NCI-H146 treated with DMSO at 0.1 percent for 48 hours (cell line): Measurements from ENCODE around the gene TPTE.
"Not testable (repeated sequence)": the region's sequence is repeated elsewhere in the genome, so short reads cannot be mapped to it uniquely, and the experiment has no call there.

Experiments used
- DNase-seq: peaks from one replicate; lab custom pipeline; 2025; ENCODE audit not compliant: unreplicated experiment; lab: John Stamatoyannopoulos, UW

TPTE gene

DNA sequence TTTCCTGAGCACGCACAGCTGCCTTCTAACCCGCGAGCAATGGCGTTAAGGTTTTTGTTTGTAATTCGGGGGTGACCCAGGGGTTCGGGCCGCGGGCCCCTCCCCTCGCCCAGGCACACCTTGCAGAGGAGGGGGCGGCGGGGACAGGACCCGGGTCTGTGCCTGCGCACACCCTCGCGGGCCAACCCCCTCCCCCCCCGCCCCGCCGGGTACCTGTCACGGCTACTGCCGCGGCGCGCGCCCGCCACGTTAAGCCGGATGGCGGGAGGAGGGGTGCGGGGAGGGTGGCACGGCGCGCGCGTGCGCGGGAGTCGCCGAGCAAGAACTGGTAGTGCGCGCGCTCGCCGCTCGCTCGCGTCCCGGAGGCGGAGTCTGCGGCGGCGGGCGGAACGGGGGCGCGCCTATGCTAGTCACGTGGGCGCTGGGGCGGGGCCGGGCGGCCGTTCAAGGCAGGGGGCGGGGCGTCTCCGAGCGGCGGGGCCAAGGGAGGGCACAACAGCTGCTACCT lies at the start of gene TPTE:
TPTE (plus strand) TSS at position 493 of the 508 bp plus-strand sequence. CDS start 17,141 bp downstream, outside the sequence.
- DNase-seq, result no peak

GRCh38 chr21:10471999-10472398 lies 49.4 kb upstream of the TPTE start:
- DNase-seq, result not testable (repeated sequence)

- not testable (repeated sequence) for DNase-seq
Measured at GRCh38 chr21:10477794-10478193, 43.6 kb upstream of the TPTE start.

- DNase-seq, result not testable (repeated sequence)
Measured at GRCh38 chr21:10479875-10480274, 41.5 kb upstream of the TPTE start.

GRCh38 chr21:10484864-10485263 lies 36.5 kb upstream of the TPTE start:
- DNase-seq, result not testable (repeated sequence)

GRCh38 chr21:10490453-10490852 lies 30.9 kb upstream of the TPTE start:
- DNase-seq, result not testable (repeated sequence)

GRCh38 chr21:10511116-10511515 lies 10.3 kb upstream of the TPTE start:
- no peak for DNase-seq

GRCh38 chr21:10516889-10517288 lies 4.5 kb upstream of the TPTE start:
- not testable (repeated sequence) for DNase-seq

- not testable (repeated sequence) for DNase-seq
Measured at GRCh38 chr21:10517904-10518303, 3.5 kb upstream of the TPTE start.

GRCh38 chr21:10521835-10522500 lies 585 bp downstream of the TPTE start:
- DNase-seq, result not testable (repeated sequence)

- no peak for DNase-seq
Measured at GRCh38 chr21:10539956-10540355, 18.6 kb downstream of the TPTE start.

DNA sequence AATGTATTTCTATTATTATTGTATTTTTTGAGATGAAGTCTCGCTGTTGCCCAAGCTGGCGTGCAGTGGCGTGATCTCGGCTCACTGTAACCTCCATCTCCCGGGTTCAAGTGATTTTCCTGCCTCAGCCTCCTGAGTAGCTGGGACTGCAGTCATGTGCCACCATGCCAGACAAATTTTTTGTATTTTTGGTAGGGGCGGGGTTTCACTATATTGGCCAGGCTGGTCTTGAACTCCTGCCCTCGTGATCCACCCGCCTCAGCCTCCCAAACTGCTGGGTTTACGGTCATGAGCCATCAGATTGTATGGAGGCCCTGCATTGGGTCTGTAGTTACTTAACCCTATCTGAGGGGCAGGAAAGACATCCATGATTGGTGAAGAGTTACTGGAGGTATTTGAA lies 23.0 kb downstream of the TPTE start:
- DNase-seq, result not testable (repeated sequence)

DNA sequence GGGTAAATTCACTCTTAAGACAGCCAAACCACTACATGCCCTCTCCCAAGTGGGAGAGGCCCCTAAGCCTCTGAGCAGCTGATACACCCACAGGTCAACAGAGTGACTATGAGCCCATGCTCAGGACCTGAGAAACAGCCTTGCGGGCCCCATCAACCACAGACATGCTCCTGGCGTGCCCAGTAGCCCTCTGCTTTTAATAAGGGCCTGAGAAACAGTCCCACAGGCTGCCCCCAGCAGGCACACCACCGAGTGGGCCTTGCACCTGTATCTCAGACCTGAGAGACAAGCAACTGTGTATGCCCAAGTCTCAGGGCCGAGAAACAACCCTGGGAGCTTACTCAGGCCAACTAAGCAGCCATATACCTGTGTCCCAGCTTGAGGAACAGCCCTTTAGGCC lies 26.5 kb downstream of the TPTE start:
- not testable (repeated sequence) for DNase-seq

- not testable (repeated sequence) for DNase-seq
Measured at GRCh38 chr21:10548331-10548954, 27.1 kb downstream of the TPTE start.

DNA sequence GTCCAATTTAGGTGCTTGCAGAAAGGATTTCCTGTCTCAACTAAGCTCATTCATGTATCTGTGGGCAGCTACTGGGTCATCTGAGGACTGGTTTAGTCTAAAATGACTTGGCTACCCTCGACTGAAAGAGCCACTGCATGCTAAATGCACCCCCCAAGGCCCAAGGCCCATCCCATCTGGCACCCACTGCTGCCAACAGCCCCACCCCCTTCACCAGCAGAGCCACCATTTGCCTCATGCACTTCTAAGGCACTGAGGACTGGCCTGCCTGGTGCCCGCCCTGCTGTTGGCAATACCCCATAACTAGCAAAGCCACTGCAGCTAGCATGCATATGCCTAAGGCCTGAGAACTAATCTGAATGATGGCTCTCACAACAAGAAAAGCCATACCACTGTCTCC lies 49.4 kb downstream of the TPTE start:
- DNase-seq, result not testable (repeated sequence)

DNA sequence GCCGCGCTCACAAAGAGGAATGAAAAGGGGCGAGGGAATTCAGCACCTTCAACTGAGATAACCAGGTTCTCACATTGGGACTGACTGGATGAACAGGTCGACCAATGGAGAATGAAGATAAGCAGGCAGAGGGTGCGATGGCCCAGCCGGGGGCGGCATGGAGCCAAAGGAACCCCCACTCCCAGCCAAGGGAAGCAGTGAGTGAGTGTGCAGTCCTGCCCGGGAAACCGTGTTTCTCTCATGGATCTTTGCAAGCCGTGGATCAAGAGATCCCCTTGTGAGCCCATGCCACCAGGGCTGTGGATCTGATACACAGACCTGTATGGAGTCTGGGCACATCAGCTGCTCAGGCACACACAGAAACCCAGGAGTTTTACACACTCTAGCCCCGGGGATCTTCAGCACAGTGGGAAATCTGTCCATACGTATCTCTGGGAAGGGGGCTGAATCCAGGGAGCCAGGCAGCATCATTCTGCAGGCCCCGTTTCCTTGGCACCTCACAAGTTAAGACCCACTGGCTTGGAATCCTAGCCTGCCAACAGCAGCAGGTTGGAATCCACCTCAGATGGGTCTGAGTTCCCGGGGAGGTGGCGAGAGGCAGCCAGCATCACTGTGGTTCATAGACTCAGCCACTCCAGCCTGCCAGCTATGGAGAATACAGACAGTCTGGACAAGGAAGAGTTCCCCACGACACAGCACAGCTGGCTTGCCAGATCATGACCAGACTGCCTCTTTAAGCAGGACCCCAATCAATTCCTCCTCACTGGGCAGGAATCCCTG lies 53.3 kb downstream of the TPTE start:
- not testable (repeated sequence) for DNase-seq

- no peak for DNase-seq
Measured at GRCh38 chr21:10575311-10575667, 53.9 kb downstream of the TPTE start.

DNA sequence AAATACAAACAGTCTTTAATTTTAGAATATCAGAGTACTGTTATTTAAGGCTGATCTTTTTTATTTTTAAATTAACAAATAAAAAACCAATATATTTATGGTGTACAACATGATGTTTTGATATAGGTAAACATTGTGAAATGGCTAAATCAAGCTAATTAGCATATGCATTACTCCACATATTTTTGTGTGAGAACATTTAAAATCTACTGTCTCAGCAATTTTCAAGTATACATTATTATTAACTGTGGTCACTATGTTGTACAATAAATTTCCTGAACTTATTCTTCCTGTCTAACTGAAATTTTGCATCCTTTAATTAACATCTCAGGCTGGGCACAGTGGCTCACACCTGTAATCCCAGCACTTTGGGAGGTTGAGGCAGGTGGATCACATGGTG lies 57.5 kb downstream of the TPTE start:
- DNase-seq, result not testable (repeated sequence)

- DNase-seq, result not testable (repeated sequence)
Measured at GRCh38 chr21:10589115-10589514, 67.7 kb downstream of the TPTE start.

GRCh38 chr21:10607074-10607473 lies 85.7 kb downstream of the TPTE start:
- not testable (repeated sequence) for DNase-seq

DNA sequence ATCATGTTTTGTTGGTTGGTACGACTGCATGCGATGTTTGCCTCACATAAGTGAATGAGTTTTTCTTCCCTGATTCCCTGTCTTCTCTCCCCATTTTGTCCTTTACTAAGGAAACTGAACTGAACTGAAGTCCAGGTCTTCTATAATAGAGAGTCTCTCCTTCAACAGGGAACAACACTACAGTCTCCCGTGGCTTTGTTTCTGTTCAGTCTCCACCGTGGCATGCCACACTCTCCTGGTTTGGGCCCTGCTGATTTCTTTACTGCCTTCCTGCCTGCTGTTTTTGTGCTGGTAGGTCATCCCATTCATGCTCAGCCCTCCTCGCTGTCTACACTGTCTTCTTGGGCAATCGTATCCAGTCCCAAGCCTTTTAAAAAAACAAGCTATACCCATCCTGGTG lies 92.9 kb downstream of the TPTE start:
- not testable (repeated sequence) for DNase-seq

DNA sequence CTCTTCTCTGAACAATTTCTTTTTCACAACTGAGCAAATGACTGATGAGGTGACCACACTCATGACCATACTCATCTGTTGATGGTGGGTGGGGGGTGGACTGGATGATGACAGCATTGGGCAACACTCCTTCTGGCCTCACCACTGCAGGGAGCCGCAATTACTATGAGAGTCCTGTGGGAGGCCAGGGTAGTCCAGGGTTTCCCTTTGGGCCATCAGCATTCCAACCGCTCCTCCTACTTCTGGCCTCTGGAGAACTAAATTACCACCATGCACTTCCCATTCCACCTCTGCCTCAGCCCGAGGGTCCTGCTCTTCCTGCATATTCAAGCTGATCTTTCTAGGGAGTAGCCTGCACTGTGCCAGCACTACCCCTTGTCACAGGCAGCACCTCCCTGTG lies 94.7 kb downstream of the TPTE start:
- DNase-seq, result not testable (repeated sequence)
